Osteoblast (primary cell): ENCODE results near the gene MEAF6. TPM values are rescaled to one million over a fixed set of nuclear protein-coding genes. Genes with fewer than 3 reads are reported as not detected.
"Not testable (repeated sequence)": the region's sequence is repeated elsewhere in the genome, so short reads cannot be mapped to it uniquely, and the experiment has no call there.

ENCODE experiments used
- DNase-seq: peaks from one replicate; pipeline ENCODE4 v3.0.0; 2011; ENCODE audit warnings: low spot score, mixed read lengths; ENCODE audit not compliant: insufficient read length; ENCODE audit errors: missing footprints
- H2AFZ ChIP-seq: 2 replicates; pipeline ENCODE4 v1.6.0; 2011; ENCODE audit warnings: mild to moderate bottlenecking, low read length
- H3K27ac ChIP-seq: 2 replicates; pipeline ENCODE4 v1.5.1; 2011; ENCODE audit warnings: mild to moderate bottlenecking, low read depth, low read length, moderate library complexity
- H3K27me3 ChIP-seq: 2 replicates; pipeline ENCODE4 v1.6.0; 2012; ENCODE audit warnings: mild to moderate bottlenecking, control low read depth, inconsistent platforms, low read length, moderate library complexity; ENCODE audit not compliant: insufficient read depth
- H3K36me3 ChIP-seq: 2 replicates; pipeline ENCODE4 v1.5.1; 2011; ENCODE audit warnings: mild to moderate bottlenecking, low read length, control low read depth, moderate library complexity; ENCODE audit not compliant: insufficient read depth
- H3K4me1 ChIP-seq: 2 replicates; pipeline ENCODE4 v1.5.1; 2011; ENCODE audit warnings: mild to moderate bottlenecking, low read length, control low read depth, moderate library complexity; ENCODE audit not compliant: insufficient read depth
- H3K4me2 ChIP-seq: 2 replicates; pipeline ENCODE4 v1.6.0; 2011; ENCODE audit warnings: mild to moderate bottlenecking, low read length; ENCODE audit not compliant: insufficient read depth
- H3K4me3 ChIP-seq: fragments of 200-600 bp; sonication (generic); 3 replicates; pipeline ENCODE4 v1.5.1; 2012; ENCODE audit warnings: mild to moderate bottlenecking, low read length, inconsistent platforms; ENCODE audit not compliant: insufficient read depth
- H3K79me2 ChIP-seq: 2 replicates; pipeline ENCODE4 v1.6.0; 2012; ENCODE audit warnings: mild to moderate bottlenecking, low read length, control low read depth, inconsistent platforms; ENCODE audit not compliant: insufficient read depth
- H3K9me3 ChIP-seq: 2 replicates; pipeline ENCODE4 v1.5.1; 2011; ENCODE audit warnings: low read depth, low read length, control low read depth
- H4K20me1 ChIP-seq: 2 replicates; pipeline ENCODE4 v1.6.0; 2012; ENCODE audit warnings: mild to moderate bottlenecking, low read length, control low read depth; ENCODE audit not compliant: insufficient read depth
- CTCF ChIP-seq: IDR thresholded peaks from 2 replicates; pipeline ENCODE4 v1.5.1; 2011; ENCODE audit warnings: mild to moderate bottlenecking, low read depth, low read length, moderate library complexity; ENCODE audit errors: extremely low read depth
- total RNA-seq: library from RNA; depleted of rRNA; stranded (reverse); fragments of >200 nt; gene quantifications from 2 replicates; pipeline ENCODE4 v1.2.3, GENCODE V29; 2012

The MEAF6 gene
- total RNA-seq, 1 donor: 64.1 TPM

GRCh38 chr1:37560401-37561132 lies 46.0 kb upstream of the MEAF6 start:
- Histone ChIP-seq H3K4me3 (no peak overlapping the region), H3K36me3 (peaks cover 10% of the 10 kb centered on the region), H4K20me1 (no peaks in the 10 kb centered on the region), H3K4me1 (peaks cover 17% of the 10 kb centered on the region), H3K27ac (no peak overlapping the region), H3K79me2 (no peaks in the 10 kb centered on the region), H3K27me3 (no peaks in the 10 kb centered on the region), H3K9me3 (no peaks in the 10 kb centered on the region), H2AFZ (no peak overlapping the region), H3K4me2 (no peak overlapping the region)
- no peak for DNase-seq
- no peak for TF ChIP-seq CTCF

- not testable (repeated sequence) for H3K4me2 ChIP-seq, H3K9me3 ChIP-seq, H2AFZ ChIP-seq, H3K27ac ChIP-seq, H4K20me1 ChIP-seq, DNase-seq, H3K36me3 ChIP-seq, H3K79me2 ChIP-seq, H3K4me3 ChIP-seq, H3K27me3 ChIP-seq
- H3K4me1 ChIP-seq: peaks cover 15% of the 10 kb centered on the region
Observed at GRCh38 chr1:37559957-37560379, 45.4 kb upstream of the MEAF6 start.

GRCh38 chr1:37559080-37559479 lies 44.5 kb upstream of the MEAF6 start:
- H4K20me1 ChIP-seq: no peaks in the 10 kb centered on the region
- no peak for DNase-seq
- H3K4me1 ChIP-seq: peaks cover 12% of the 10 kb centered on the region
- H3K4me3 ChIP-seq: no peak overlapping the region
- no peak overlapping the region for H3K4me2 ChIP-seq
- TF ChIP-seq CTCF: no peak
- H3K9me3 ChIP-seq: no peaks in the 10 kb centered on the region
- no peak overlapping the region for H2AFZ ChIP-seq
- H3K27ac ChIP-seq: no peak overlapping the region
- H3K27me3 ChIP-seq: no peaks in the 10 kb centered on the region
- peaks cover under 1% of the 10 kb centered on the region for H3K79me2 ChIP-seq
- no peaks in the 10 kb centered on the region for H3K36me3 ChIP-seq

GRCh38 chr1:37558411-37558810 lies 43.8 kb upstream of the MEAF6 start:
- Histone ChIP-seq H3K9me3 (no peaks in the 10 kb centered on the region), H3K79me2 (peaks cover 7% of the 10 kb centered on the region), H3K4me2 (no peak overlapping the region), H3K4me1 (peaks cover 13% of the 10 kb centered on the region), H3K36me3 (no peaks in the 10 kb centered on the region), H3K4me3 (no peak overlapping the region), H4K20me1 (peaks cover 4% of the 10 kb centered on the region), H2AFZ (no peak overlapping the region), H3K27ac (no peak overlapping the region), H3K27me3 (no peaks in the 10 kb centered on the region)
- TF ChIP-seq CTCF: no peak
- peak; percentile 29 for DNase-seq
